HEK293 (cell line): ENCODE data around the gene GPR135.
A peak's percentile ranks its signal among the peaks of the same experiment; 100 is the strongest.

ENCODE experiments used
- CTCF ChIA-PET: fragments of 350-600 bp; formaldehyde crosslinking; extraction: SDS; loops from one replicate; lab custom pipeline; 2021; ENCODE audit warnings: antibody characterized with exemption; lab: Yijun Ruan, JAX
- POLR2A ChIA-PET: fragments of 300-600 bp; formaldehyde crosslinking; extraction: SDS; loops from one replicate; lab custom pipeline; 2020; ENCODE audit warnings: antibody characterized with exemption, inconsistent platforms; lab: Yijun Ruan, JAX
- H3K27ac ChIP-seq: fragments of 200-500 bp; sonication (Bioruptor generic); 2 replicates; pipeline ENCODE4 v1.5.1; 2014; ENCODE audit warnings: low read depth, low read length, control low read depth, inconsistent platforms; ENCODE audit errors: extremely low read depth
- H3K36me3 ChIP-seq, 2 experiments: fragments of 200-500 bp in 1 of 2; sonication (Bioruptor generic) in 1 of 2; 1 replicate in 1 of 2; 2 replicates in 1 of 2; pipeline ENCODE4 v1.5.1; 2014 to 2017; ENCODE audit warnings: inconsistent platforms in 2 of 2, low read length in 2 of 2; ENCODE audit not compliant: control insufficient read depth in 2 of 2, insufficient read depth in 1 of 2
- H3K4me1 ChIP-seq: fragments of 200-500 bp; sonication (Bioruptor generic); 2 replicates; pipeline ENCODE4 v1.5.1; 2014; ENCODE audit warnings: mild to moderate bottlenecking, low read length, inconsistent platforms; ENCODE audit not compliant: control insufficient read depth, insufficient read depth
- H3K4me3 ChIP-seq: 2 replicates; pipeline ENCODE4 v1.5.1; 2011; ENCODE audit warnings: low read depth, mild to moderate bottlenecking, control low read depth, low read length, moderate library complexity
- H3K9me3 ChIP-seq: fragments of 200-500 bp; sonication (Bioruptor generic); 2 replicates; pipeline ENCODE4 v1.5.1; 2014; ENCODE audit warnings: low read depth, low read length, inconsistent platforms; ENCODE audit not compliant: control insufficient read depth, insufficient read depth
- KLF1 ChIP-seq: fragments of 450-650 bp; formaldehyde crosslinking; IDR thresholded peaks from 2 replicates; pipeline ENCODE4 v1.5.1; 2016; ENCODE audit warnings: missing biosample characterization, missing genetic modification characterization
- TCF7L2 ChIP-seq: IDR thresholded peaks from 2 replicates; pipeline ENCODE4 v1.6.1; 2011; ENCODE audit warnings: low read depth, mild to moderate bottlenecking, inconsistent platforms, low read length, moderate library complexity, borderline replicate concordance
- WT1 ChIP-seq: fragments of 450-650 bp; formaldehyde crosslinking; IDR thresholded peaks from 2 replicates; pipeline ENCODE4 v1.5.1; 2016; ENCODE audit warnings: missing biosample characterization, missing genetic modification characterization
- ZBTB21 ChIP-seq: fragments of 450-650 bp; formaldehyde crosslinking; IDR thresholded peaks from 2 replicates; pipeline ENCODE4 v1.5.1; 2017; ENCODE audit warnings: missing biosample characterization, missing genetic modification characterization
- ZNF561 ChIP-seq: fragments of 450-650 bp; IDR thresholded peaks from 2 replicates; pipeline ENCODE4 v1.5.1; 2018; ENCODE audit warnings: missing biosample characterization, missing genetic modification characterization, borderline replicate concordance
- ZNF664 ChIP-seq: fragments of 450-650 bp; formaldehyde crosslinking; IDR thresholded peaks from 2 replicates; pipeline ENCODE4 v1.5.1; 2016; ENCODE audit warnings: missing biosample characterization, missing genetic modification characterization
- ZNF837 ChIP-seq: fragments of 450-650 bp; formaldehyde crosslinking; IDR thresholded peaks from 2 replicates; pipeline ENCODE4 v1.5.1; 2016; ENCODE audit warnings: missing biosample characterization, missing genetic modification characterization
- ZXDB ChIP-seq: fragments of 450-650 bp; formaldehyde crosslinking; IDR thresholded peaks from 2 replicates; pipeline ENCODE4 v1.5.1; 2016; ENCODE audit warnings: missing biosample characterization, missing genetic modification characterization
- TF ChIP-seq, protein P1 (sequence below): fragments of 450-650 bp; formaldehyde crosslinking; IDR thresholded peaks from 2 replicates; pipeline ENCODE4 v1.5.1; 2016; ENCODE audit warnings: missing biosample characterization, missing genetic modification characterization, borderline replicate concordance
- TF ChIP-seq, protein P2 (sequence below): fragments of 450-650 bp; formaldehyde crosslinking; IDR thresholded peaks from 2 replicates; pipeline ENCODE4 v1.5.1; 2016; ENCODE audit warnings: missing biosample characterization, missing genetic modification characterization
- TF ChIP-seq, protein P3 (sequence below): IDR thresholded peaks from 2 replicates; pipeline ENCODE4 v1.6.1; 2011; ENCODE audit warnings: mild to moderate bottlenecking, low read depth, low read length, borderline replicate concordance
- TF ChIP-seq, protein P4 (sequence below): fragments of 450-650 bp; formaldehyde crosslinking; IDR thresholded peaks from 2 replicates; pipeline ENCODE4 v1.5.0; 2017; ENCODE audit warnings: missing biosample characterization, missing genetic modification characterization, borderline replicate concordance

GPR135 gene

DNA sequence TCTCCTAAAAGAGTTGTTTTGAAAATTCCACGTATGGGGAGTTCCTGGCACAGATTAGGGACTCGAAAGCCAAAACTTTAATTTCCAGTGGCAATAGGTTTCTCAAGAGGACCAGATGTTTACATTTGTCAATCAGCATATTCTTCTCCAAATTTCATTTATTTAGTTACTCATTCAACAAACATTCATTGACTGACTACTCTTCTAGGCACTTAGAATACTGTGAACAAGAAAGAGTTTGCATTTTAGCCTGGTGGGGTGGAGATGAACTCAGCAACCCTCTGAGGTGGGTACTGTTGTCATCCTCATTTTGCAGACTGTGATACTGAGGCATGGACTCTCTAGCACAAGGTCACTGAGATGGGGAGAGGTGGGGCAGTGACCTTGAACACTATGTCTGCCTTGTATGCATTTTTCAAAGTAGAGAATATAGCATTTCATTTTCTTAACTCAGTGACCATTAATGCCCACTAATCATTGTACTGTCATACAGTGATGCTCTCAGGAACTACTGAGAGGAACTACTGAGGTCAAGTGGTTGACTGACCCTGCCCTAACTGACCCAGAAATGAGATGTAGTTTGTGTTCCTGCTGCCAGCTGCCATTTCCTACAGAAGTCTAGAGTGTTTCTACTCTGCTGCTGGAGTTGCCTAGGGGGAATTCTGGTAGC lies 16.8 kb upstream of the GPR135 start:
- no peak overlapping the region for H3K27ac ChIP-seq
- peak overlapping the region; percentile 7 for H3K4me3 ChIP-seq

DNA sequence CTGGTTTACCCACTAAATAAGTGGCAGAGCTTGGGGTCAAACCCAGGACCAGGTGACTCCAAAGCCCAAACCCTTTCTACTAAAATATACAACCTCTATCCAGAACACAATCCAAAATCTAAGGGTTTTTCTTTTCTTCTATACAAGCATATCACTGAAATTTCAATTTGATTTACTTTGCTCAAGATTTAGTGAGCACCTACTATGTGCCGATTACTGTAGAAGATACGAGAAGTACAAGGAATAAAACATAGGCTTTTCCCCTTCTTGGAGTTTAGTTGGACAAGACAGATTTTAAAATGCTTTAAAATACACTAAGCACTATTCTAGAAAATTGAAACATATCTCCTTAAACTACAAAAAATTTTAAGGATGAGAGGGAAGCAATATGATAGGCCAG lies 16.2 kb upstream of the GPR135 start:
- peaks cover 14 to 34% of the 10 kb centered on the region in 2 experiments for H3K36me3 ChIP-seq
- no peaks in the 10 kb centered on the region for H3K9me3 ChIP-seq
- 0 out of 2 replicates have a peak, but pooled peaks cover 3% of the 10 kb centered on the region for H3K4me1 ChIP-seq
- ChIA-PET CTCF (no interaction called here), POLR2A (no interaction called here)
- no peak overlapping the region for H3K27ac ChIP-seq
- H3K4me3 ChIP-seq, result no peak overlapping the region
- 0 out of 2 replicates have a peak, but pooled peaks have one; percentile 21 for TF ChIP-seq ZNF664
- TF ChIP-seq, protein P1, sequence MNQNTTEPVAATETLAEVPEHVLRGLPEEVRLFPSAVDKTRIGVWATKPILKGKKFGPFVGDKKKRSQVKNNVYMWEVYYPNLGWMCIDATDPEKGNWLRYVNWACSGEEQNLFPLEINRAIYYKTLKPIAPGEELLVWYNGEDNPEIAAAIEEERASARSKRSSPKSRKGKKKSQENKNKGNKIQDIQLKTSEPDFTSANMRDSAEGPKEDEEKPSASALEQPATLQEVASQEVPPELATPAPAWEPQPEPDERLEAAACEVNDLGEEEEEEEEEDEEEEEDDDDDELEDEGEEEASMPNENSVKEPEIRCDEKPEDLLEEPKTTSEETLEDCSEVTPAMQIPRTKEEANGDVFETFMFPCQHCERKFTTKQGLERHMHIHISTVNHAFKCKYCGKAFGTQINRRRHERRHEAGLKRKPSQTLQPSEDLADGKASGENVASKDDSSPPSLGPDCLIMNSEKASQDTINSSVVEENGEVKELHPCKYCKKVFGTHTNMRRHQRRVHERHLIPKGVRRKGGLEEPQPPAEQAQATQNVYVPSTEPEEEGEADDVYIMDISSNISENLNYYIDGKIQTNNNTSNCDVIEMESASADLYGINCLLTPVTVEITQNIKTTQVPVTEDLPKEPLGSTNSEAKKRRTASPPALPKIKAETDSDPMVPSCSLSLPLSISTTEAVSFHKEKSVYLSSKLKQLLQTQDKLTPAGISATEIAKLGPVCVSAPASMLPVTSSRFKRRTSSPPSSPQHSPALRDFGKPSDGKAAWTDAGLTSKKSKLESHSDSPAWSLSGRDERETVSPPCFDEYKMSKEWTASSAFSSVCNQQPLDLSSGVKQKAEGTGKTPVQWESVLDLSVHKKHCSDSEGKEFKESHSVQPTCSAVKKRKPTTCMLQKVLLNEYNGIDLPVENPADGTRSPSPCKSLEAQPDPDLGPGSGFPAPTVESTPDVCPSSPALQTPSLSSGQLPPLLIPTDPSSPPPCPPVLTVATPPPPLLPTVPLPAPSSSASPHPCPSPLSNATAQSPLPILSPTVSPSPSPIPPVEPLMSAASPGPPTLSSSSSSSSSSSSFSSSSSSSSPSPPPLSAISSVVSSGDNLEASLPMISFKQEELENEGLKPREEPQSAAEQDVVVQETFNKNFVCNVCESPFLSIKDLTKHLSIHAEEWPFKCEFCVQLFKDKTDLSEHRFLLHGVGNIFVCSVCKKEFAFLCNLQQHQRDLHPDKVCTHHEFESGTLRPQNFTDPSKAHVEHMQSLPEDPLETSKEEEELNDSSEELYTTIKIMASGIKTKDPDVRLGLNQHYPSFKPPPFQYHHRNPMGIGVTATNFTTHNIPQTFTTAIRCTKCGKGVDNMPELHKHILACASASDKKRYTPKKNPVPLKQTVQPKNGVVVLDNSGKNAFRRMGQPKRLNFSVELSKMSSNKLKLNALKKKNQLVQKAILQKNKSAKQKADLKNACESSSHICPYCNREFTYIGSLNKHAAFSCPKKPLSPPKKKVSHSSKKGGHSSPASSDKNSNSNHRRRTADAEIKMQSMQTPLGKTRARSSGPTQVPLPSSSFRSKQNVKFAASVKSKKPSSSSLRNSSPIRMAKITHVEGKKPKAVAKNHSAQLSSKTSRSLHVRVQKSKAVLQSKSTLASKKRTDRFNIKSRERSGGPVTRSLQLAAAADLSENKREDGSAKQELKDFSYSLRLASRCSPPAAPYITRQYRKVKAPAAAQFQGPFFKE (tag by site-specific recombination), result no peak

More for the DNA sequence above, 16.8 kb upstream of the GPR135 start:
- TF ChIP-seq ZBTB21 (tag by site-specific recombination) (no peak), ZNF561 (tag by site-specific recombination) (no peak), ZNF837 (tag by site-specific recombination) (no peak), WT1 (tag by site-specific recombination) (no peak), ZXDB (tag by site-specific recombination) (no peak), KLF1 (tag by site-specific recombination) (no peak)
- TF ChIP-seq, protein P2, sequence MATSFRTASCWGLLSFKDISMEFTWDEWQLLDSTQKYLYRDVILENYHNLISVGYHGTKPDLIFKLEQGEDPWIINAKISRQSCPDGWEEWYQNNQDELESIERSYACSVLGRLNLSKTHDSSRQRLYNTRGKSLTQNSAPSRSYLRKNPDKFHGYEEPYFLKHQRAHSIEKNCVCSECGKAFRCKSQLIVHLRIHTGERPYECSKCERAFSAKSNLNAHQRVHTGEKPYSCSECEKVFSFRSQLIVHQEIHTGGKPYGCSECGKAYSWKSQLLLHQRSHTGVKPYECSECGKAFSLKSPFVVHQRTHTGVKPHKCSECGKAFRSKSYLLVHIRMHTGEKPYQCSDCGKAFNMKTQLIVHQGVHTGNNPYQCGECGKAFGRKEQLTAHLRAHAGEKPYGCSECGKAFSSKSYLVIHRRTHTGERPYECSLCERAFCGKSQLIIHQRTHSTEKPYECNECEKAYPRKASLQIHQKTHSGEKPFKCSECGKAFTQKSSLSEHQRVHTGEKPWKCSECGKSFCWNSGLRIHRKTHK, result no peak
- POLR2A ChIA-PET, result no interaction called here
- Histone ChIP-seq H3K4me1 (0 out of 2 replicates have a peak, but pooled peaks cover 3% of the 10 kb centered on the region), H3K36me3 (peaks cover 14 to 28% of the 10 kb centered on the region in 2 experiments), H3K9me3 (no peaks in the 10 kb centered on the region)
- CTCF ChIA-PET, result interaction anchor here (1.0 kb wide), 1 partner anchor 453 kb away, joined by 3 read pairs; no protein-coding TSS in a partner anchor

DNA sequence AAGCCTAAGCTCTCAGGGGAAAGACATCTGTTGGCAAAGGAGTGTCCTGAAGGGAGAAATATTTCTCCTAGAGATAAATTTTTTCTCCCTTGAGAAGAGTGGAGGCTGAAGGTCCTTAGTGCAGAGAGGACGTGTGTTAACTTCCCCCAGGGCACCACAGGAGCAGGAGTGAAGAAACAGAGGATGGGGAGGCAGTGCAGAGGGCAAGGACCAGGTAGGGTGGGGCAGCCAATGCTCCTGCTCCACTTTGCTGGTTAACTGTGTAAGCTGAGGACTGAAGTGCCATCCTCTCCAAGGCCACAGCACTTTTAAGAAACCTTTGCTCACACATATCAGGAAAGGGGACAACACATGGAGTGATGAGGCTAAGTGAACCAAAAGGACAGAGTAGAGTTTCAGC lies 15.0 kb upstream of the GPR135 start:
- Histone ChIP-seq H3K4me1 (no peaks in the 10 kb centered on the region), H3K27ac (no peak overlapping the region), H3K4me3 (no peak overlapping the region), H3K36me3 (peaks cover 23 to 46% of the 10 kb centered on the region in 2 experiments), H3K9me3 (no peaks in the 10 kb centered on the region)
- POLR2A ChIA-PET, result no interaction called here
- CTCF ChIA-PET, result interaction anchor here (0.7 kb wide), 1 partner anchor 273 kb away, joined by 3 read pairs; no protein-coding TSS in a partner anchor
- TF ChIP-seq, protein P1 (tag by site-specific recombination), result no peak
- TF ChIP-seq, protein P3, sequence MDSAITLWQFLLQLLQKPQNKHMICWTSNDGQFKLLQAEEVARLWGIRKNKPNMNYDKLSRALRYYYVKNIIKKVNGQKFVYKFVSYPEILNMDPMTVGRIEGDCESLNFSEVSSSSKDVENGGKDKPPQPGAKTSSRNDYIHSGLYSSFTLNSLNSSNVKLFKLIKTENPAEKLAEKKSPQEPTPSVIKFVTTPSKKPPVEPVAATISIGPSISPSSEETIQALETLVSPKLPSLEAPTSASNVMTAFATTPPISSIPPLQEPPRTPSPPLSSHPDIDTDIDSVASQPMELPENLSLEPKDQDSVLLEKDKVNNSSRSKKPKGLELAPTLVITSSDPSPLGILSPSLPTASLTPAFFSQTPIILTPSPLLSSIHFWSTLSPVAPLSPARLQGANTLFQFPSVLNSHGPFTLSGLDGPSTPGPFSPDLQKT, result no peak
- TF ChIP-seq, protein P4, sequence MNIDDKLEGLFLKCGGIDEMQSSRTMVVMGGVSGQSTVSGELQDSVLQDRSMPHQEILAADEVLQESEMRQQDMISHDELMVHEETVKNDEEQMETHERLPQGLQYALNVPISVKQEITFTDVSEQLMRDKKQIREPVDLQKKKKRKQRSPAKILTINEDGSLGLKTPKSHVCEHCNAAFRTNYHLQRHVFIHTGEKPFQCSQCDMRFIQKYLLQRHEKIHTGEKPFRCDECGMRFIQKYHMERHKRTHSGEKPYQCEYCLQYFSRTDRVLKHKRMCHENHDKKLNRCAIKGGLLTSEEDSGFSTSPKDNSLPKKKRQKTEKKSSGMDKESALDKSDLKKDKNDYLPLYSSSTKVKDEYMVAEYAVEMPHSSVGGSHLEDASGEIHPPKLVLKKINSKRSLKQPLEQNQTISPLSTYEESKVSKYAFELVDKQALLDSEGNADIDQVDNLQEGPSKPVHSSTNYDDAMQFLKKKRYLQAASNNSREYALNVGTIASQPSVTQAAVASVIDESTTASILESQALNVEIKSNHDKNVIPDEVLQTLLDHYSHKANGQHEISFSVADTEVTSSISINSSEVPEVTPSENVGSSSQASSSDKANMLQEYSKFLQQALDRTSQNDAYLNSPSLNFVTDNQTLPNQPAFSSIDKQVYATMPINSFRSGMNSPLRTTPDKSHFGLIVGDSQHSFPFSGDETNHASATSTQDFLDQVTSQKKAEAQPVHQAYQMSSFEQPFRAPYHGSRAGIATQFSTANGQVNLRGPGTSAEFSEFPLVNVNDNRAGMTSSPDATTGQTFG (tag by site-specific recombination), result no peak
- TF ChIP-seq TCF7L2, result no peak
